AML-193 (cell line): ENCODE data around the gene AKNA.

Experiments used
- DNase-seq, 2 experiments: peaks; one replicate each; lab custom pipeline; 2025; lab: John Stamatoyannopoulos, UW

AKNA gene

GRCh38 chr9:114394523-114395333 is 6.9 kb upstream of the AKNA start:
- DNase-seq: no peak

GRCh38 chr9:114392749-114393112 is 4.9 kb upstream of the AKNA start:
- no peak for DNase-seq

GRCh38 chr9:114390952-114391351 is 3.2 kb upstream of the AKNA start:
- DNase-seq: no peak

- no peak for DNase-seq
Measured at GRCh38 chr9:114389612-114390368, 2.0 kb upstream of the AKNA start.

- DNase-seq: no peak
Measured at GRCh38 chr9:114388764-114389375, 1.1 kb upstream of the AKNA start.

GRCh38 chr9:114388357-114388682 is 538 bp upstream of the AKNA start:
- DNase-seq: no peak

GRCh38 chr9:114386886-114387679 is 699 bp downstream of the AKNA start:
- DNase-seq: no peak

GRCh38 chr9:114386361-114386885 is 1.4 kb downstream of the AKNA start:
- no peak for DNase-seq

GRCh38 chr9:114385397-114386181 is 2.2 kb downstream of the AKNA start:
- peak; percentile 93 to 96 for DNase-seq

- DNase-seq: no peak
Measured at GRCh38 chr9:114384836-114385396, 2.9 kb downstream of the AKNA start.

GRCh38 chr9:114384341-114384740 is 3.4 kb downstream of the AKNA start:
- DNase-seq: no peak

GRCh38 chr9:114383521-114384231 is 4.1 kb downstream of the AKNA start:
- DNase-seq: no peak

- DNase-seq: peak; percentile 24 to 54
Measured at GRCh38 chr9:114382699-114383520, 4.9 kb downstream of the AKNA start.

GRCh38 chr9:114378883-114379282 is 8.9 kb downstream of the AKNA start:
- no peak for DNase-seq

- no peak for DNase-seq
Measured at GRCh38 chr9:114378016-114378415, 9.8 kb downstream of the AKNA start.

- no peak for DNase-seq
Measured at GRCh38 chr9:114376586-114377445, 11.0 kb downstream of the AKNA start.

- no peak for DNase-seq
Measured at GRCh38 chr9:114375386-114376175, 12.2 kb downstream of the AKNA start.

- DNase-seq: no peak
Measured at GRCh38 chr9:114374936-114375335, 12.8 kb downstream of the AKNA start.
